ENCODE results near the gene ERGIC2. TPM values are rescaled to one million over a fixed set of nuclear protein-coding genes. Genes with fewer than 3 reads are reported as not detected.

The ERGIC2 gene
- total and polyA plus RNA-seq, 10 of the 15 experiments (the other 5 are each of a cell fraction or from before 2014, with no cell fraction given), result 26.1 to 181 (median 83.9) TPM

DNA sequence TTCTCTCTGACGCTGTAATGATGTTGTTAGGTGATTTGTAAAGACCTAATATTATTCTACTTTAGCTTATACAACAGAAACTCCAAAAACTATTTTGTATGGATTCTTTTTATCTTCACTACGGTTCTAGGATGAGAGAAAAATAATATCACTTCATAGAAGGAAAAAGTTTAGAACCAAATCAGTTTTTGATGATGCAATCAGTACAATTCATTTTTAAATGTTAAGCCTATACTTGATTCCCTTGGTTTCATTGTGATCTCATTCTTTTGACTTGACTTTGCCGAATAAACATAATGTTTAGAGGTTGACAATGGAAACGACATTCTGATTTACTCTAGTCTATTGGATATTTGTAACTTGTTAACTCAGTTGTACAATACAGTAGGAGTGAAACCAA, 24.6 kb upstream of the ERGIC2 start:
- WGBS (ENCODE audit: insufficient coverage, insufficient replicate concordance, low lambda C conversion rate, missing lambda C conversion rate), result 23% methylated on average over 4 of the region's 4 CpGs
- DNase-seq (ENCODE audit: low read depth, low spot score), result no peak
- ChIA-PET SMC1A (ENCODE audit: uncharacterized antibody, unreplicated experiment) (no interaction called here), RAD21 (ENCODE audit: unreplicated experiment) (no interaction called here), POLR2A (no interaction called here), CTCF (no interaction called here)
- H3K79me2 ChIP-seq (ENCODE audit: control insufficient read depth, insufficient read depth, low read length), result no peaks in the 10 kb centered on the region
- no peak overlapping the region for H3K4me3 ChIP-seq
- no peak for ATAC-seq
- no peak overlapping the region for H3K4me2 ChIP-seq (ENCODE audit: control insufficient read depth, insufficient read depth)
- H3K27me3 ChIP-seq (replicated peaks in 1 of 2; ENCODE audit: control insufficient read depth in 2 of 2, insufficient read depth in 2 of 2, low read length in 1 of 2), result no peaks in the 10 kb centered on the region; a peak in 1 of 4 replicates
- H3K4me1 ChIP-seq (ENCODE audit: control insufficient read depth, insufficient read depth, low read length), result no peaks in the 10 kb centered on the region
- no TSS peak for BruUV-seq (replicated peaks)
- no peak overlapping the region for H2AFZ ChIP-seq (ENCODE audit: control insufficient read depth, low read depth, low read length)
- no peaks in the 10 kb centered on the region for H4K20me1 ChIP-seq (ENCODE audit: control insufficient read depth, insufficient read depth)
- no peak for FAIRE-seq
- H3K9me3 ChIP-seq (replicated peaks; ENCODE audit: control insufficient read depth, insufficient read depth, low read length), result no peaks in the 10 kb centered on the region
- H3K9ac ChIP-seq (ENCODE audit: control insufficient read depth, insufficient read depth, low read length), result no peak overlapping the region
- intact Hi-C loops (cut with micrococcal nuclease; ENCODE audit: unreplicated experiment) (no loop called here), in situ Hi-C loops (cut with MboI) (no loop called here)
- no peak for TF ChIP-seq TCF3 (IDR thresholded peaks at IDR 0.05; ENCODE audit: borderline replicate concordance, insufficient read depth, low read depth, low read length)
- TF ChIP-seq RB1 (IDR thresholded peaks at IDR 0.05; ENCODE audit: borderline replicate concordance), result no peak
- no peak for TF ChIP-seq SPI1 (IDR thresholded peaks at IDR 0.05; ENCODE audit: borderline replicate concordance, insufficient read depth, low read depth, low read length)
- no peak for TF ChIP-seq HDGF (IDR thresholded peaks at IDR 0.05)
- no peak for TF ChIP-seq SIX5 (IDR thresholded peaks at IDR 0.05; ENCODE audit: low read depth, low read length, severe bottlenecking)
- TF ChIP-seq SMAD5 (IDR thresholded peaks at IDR 0.05; ENCODE audit: low read depth), result no peak
- TF ChIP-seq MTA2 (IDR thresholded peaks at IDR 0.05; ENCODE audit: low read depth), result no peak
- TF ChIP-seq MEF2B (IDR thresholded peaks at IDR 0.05; ENCODE audit: partially characterized antibody, poor library complexity, severe bottlenecking), result no peak
- no peak for TF ChIP-seq ZNF217 (IDR thresholded peaks at IDR 0.05)
- no peak for TF ChIP-seq MEF2A (IDR thresholded peaks at IDR 0.05; ENCODE audit: insufficient read depth, low read depth, low read length)
- no peaks in the 10 kb centered on the region for H3K36me3 ChIP-seq (ENCODE audit: control insufficient read depth in 2 of 2, insufficient read depth in 2 of 2, low read length in 1 of 2)
- no peak overlapping the region for H3K27ac ChIP-seq (ENCODE audit: control insufficient read depth, insufficient read depth)

GRCh38 chr12:29403991-29404390, 23.0 kb upstream of the ERGIC2 start:
- no peak overlapping the region for H3K4me3 ChIP-seq
- intact Hi-C loops (cut with micrococcal nuclease; ENCODE audit: unreplicated experiment) (no loop called here), in situ Hi-C loops (cut with MboI) (no loop called here)
- H4K20me1 ChIP-seq (ENCODE audit: control insufficient read depth, insufficient read depth), result no peaks in the 10 kb centered on the region
- H3K4me1 ChIP-seq (ENCODE audit: control insufficient read depth, insufficient read depth, low read length), result no peaks in the 10 kb centered on the region
- ChIA-PET POLR2A (no interaction called here), RAD21 (ENCODE audit: unreplicated experiment) (no interaction called here), CTCF (no interaction called here), SMC1A (ENCODE audit: uncharacterized antibody, unreplicated experiment) (no interaction called here)
- BruUV-seq (replicated peaks), result no TSS peak
- no peaks in the 10 kb centered on the region for H3K36me3 ChIP-seq (ENCODE audit: control insufficient read depth in 2 of 2, insufficient read depth in 2 of 2, low read length in 1 of 2)
- H3K4me2 ChIP-seq (ENCODE audit: control insufficient read depth, insufficient read depth), result no peak overlapping the region
- WGBS (ENCODE audit: insufficient coverage, insufficient replicate concordance, low lambda C conversion rate, missing lambda C conversion rate), result 58% methylated on average over 4 of the region's 4 CpGs
- H2AFZ ChIP-seq (ENCODE audit: control insufficient read depth, low read depth, low read length), result no peak overlapping the region
- no peak overlapping the region for H3K27ac ChIP-seq (ENCODE audit: control insufficient read depth, insufficient read depth)
- DNase-seq (ENCODE audit: low read depth, low spot score), result no peak
- FAIRE-seq, result no peak
- no peak overlapping the region for H3K9ac ChIP-seq (ENCODE audit: control insufficient read depth, insufficient read depth, low read length)
- H3K27me3 ChIP-seq (replicated peaks in 1 of 2; ENCODE audit: control insufficient read depth in 2 of 2, insufficient read depth in 2 of 2, low read length in 1 of 2), result no peaks in the 10 kb centered on the region; a peak in 1 of 4 replicates
- no peaks in the 10 kb centered on the region for H3K79me2 ChIP-seq (ENCODE audit: control insufficient read depth, insufficient read depth, low read length)
- no peaks in the 10 kb centered on the region for H3K9me3 ChIP-seq (replicated peaks; ENCODE audit: control insufficient read depth, insufficient read depth, low read length)
- ATAC-seq, result no peak
- TF ChIP-seq MTA3 (IDR thresholded peaks at IDR 0.05; ENCODE audit: borderline replicate concordance, low read length), result no peak
- TF ChIP-seq TARDBP (IDR thresholded peaks at IDR 0.05; ENCODE audit: borderline replicate concordance), result no peak
- no peak for TF ChIP-seq FOXK2 (IDR thresholded peaks at IDR 0.05)
- TF ChIP-seq ETV6 (conservative IDR thresholded peaks at IDR 0.05 in 1 of 2, IDR thresholded peaks at IDR 0.05 in 1 of 2; ENCODE audit: borderline replicate concordance in 1 of 2, low read depth in 1 of 2), result no peak
- TF ChIP-seq CBX3 (IDR thresholded peaks at IDR 0.05; ENCODE audit: borderline replicate concordance, low read depth), result no peak
- no peak for TF ChIP-seq NBN (IDR thresholded peaks at IDR 0.05)

Data from GM12878 (cell line).